Glutamatergic neuron (in vitro differentiated cells): ENCODE data around the gene CEL. TPM values are rescaled to one million over a fixed set of nuclear protein-coding genes. Genes with fewer than 3 reads are reported as not detected.
A peak's percentile ranks its signal among the peaks of the same experiment; 100 is the strongest.
"Not testable (repeated sequence)": the region's sequence is repeated elsewhere in the genome, so short reads cannot be mapped to it uniquely, and the experiment has no call there.

Experiments used
- DNase-seq: peaks from one replicate; pipeline ENCODE4 v3.0.0; 2022
- H3K27ac Mint-ChIP-seq: one replicate; pipeline ENCODE4 v1.8.0; 2020; ENCODE audit warnings: mild to moderate bottlenecking, mixed read lengths, inconsistent platforms; ENCODE audit not compliant: unreplicated experiment
- H3K27me3 Mint-ChIP-seq: one replicate; pipeline ENCODE4 v1.8.0; 2020; ENCODE audit warnings: mild to moderate bottlenecking, moderate library complexity, mixed read lengths, inconsistent platforms; ENCODE audit not compliant: unreplicated experiment
- H3K36me3 Mint-ChIP-seq: one replicate; pipeline ENCODE4 v1.8.0; 2020; ENCODE audit warnings: mild to moderate bottlenecking, mixed read lengths, inconsistent platforms; ENCODE audit not compliant: unreplicated experiment
- H3K4me1 Mint-ChIP-seq: one replicate; pipeline ENCODE4 v1.8.0; 2020; ENCODE audit warnings: mild to moderate bottlenecking, low read depth, mixed read lengths, inconsistent platforms; ENCODE audit not compliant: unreplicated experiment
- H3K4me3 Mint-ChIP-seq: one replicate; pipeline ENCODE4 v1.8.0; 2020; ENCODE audit warnings: mild to moderate bottlenecking, mixed read lengths, inconsistent platforms; ENCODE audit not compliant: unreplicated experiment
- H3K9me3 Mint-ChIP-seq: one replicate; pipeline ENCODE4 v1.8.0; 2020; ENCODE audit warnings: mild to moderate bottlenecking, moderate library complexity, mixed read lengths, inconsistent platforms; ENCODE audit not compliant: unreplicated experiment
- long read RNA-seq: library from polyadenylated mRNA; unstranded; transcript quantifications from one replicate; pipeline ENCODE4 v2.0.0, GENCODE V29; 2020; ENCODE audit not compliant: unreplicated experiment
- total RNA-seq: library from RNA; stranded (reverse); fragmentation: NEBNext Ultra II Directional; extraction: Animal tissue kit (Norgen Biotek cat#: 25700); gene quantifications from one replicate; pipeline ENCODE4 v1.2.1, GENCODE V29; 2021; ENCODE audit not compliant: unreplicated experiment
- TF ChIP-seq, protein P1 (sequence below): fragments of 200-600 bp; sonication (generic); IDR thresholded peaks from one replicate; pipeline ENCODE4 v1.5.0; 2021; ENCODE audit not compliant: partially characterized antibody, unreplicated experiment

CEL gene
- 3.8 TPM for total RNA-seq
- long read RNA-seq = 0 reads

DNA sequence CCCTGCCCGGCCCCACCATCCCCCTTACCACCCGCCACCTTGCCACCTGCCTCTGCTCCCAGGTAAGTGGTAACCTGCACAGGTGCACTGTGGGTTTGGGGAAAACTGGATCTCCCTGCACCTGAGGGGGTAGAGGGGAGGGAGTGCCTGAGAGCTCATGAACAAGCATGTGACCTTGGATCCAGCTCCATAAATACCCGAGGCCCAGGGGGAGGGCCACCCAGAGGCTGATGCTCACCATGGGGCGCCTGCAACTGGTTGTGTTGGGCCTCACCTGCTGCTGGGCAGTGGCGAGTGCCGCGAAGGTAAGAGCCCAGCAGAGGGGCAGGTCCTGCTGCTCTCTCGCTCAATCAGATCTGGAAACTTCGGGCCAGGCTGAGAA is at the start of gene CEL:
TSS of gene CEL (plus strand) at position 218 of the 382 bp plus-strand sequence. CDS start at position 240, 22 bp downstream.
- H3K36me3 Mint-ChIP-seq, H3K9me3 Mint-ChIP-seq, DNase-seq, H3K4me3 Mint-ChIP-seq, H3K27me3 Mint-ChIP-seq, H3K27ac Mint-ChIP-seq, H3K4me1 Mint-ChIP-seq: not testable (repeated sequence)

DNA sequence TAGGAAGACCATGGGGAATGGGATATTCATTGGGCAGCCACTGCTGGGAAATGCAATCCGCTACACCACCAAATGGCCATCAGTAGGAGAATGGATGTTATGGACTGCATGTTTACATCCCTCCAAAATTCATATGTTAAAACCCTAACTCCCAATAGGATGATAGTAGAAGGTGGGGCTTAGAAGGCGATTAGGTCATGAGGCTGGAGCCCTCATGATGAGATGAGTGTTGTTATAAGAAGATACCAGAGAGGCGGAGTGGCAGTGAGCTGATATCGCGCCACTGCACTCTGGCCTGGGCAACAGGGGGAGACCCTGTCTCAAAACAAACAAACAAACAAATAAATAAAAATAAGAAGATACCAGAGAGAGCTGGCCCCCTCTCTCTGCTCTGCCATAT is 47.1 kb upstream of the CEL start:
- Mint-ChIP-seq H3K9me3 (peaks cover 5% of the 10 kb centered on the region), H3K4me3 (peak overlapping the region; percentile 34), H3K4me1 (no peaks in the 10 kb centered on the region), H3K27me3 (no peaks in the 10 kb centered on the region), H3K27ac (no peak overlapping the region), H3K36me3 (peaks cover 16% of the 10 kb centered on the region)
- TF ChIP-seq, protein P1, sequence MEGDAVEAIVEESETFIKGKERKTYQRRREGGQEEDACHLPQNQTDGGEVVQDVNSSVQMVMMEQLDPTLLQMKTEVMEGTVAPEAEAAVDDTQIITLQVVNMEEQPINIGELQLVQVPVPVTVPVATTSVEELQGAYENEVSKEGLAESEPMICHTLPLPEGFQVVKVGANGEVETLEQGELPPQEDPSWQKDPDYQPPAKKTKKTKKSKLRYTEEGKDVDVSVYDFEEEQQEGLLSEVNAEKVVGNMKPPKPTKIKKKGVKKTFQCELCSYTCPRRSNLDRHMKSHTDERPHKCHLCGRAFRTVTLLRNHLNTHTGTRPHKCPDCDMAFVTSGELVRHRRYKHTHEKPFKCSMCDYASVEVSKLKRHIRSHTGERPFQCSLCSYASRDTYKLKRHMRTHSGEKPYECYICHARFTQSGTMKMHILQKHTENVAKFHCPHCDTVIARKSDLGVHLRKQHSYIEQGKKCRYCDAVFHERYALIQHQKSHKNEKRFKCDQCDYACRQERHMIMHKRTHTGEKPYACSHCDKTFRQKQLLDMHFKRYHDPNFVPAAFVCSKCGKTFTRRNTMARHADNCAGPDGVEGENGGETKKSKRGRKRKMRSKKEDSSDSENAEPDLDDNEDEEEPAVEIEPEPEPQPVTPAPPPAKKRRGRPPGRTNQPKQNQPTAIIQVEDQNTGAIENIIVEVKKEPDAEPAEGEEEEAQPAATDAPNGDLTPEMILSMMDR = no peak
- no peak for DNase-seq

DNA sequence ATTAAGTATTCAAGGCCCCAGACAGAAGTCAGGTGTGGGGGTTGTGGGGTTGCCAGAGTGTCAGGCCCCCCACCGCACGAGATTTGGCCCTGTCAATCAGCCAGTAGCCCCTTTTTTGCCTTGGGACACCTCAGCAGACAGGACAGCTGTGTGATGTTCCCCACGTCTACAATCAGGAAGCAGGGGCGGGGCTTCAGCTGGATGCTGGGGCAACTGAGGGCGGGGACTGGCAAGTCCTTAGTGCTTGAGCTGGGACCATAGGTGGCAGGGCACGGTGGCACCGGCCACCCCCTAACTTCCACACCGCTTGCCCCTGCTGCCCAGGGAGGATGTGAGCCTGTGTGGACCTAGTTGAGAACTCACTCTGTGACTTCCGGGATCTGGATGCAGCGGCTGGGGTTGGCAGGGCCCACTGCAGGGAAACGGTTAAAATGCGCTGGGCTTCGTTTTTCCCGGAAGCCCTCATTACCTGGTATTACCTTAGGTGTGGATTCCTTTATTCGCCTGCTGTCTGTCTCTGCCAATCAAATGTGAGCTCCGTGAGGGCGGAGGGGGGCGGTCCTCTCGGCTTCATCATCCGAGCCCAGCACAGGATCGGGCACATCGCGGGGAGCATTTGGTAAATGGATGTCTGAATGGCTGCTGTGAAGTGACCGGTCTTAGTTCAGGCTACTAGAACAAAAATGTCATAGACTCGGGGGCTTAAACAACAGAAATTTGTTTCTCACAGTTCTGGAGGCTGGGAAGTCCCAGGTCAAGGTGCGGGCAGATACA is 38.5 kb upstream of the CEL start:
- H3K36me3 Mint-ChIP-seq = no peaks in the 10 kb centered on the region
- DNase-seq = no peak
- TF ChIP-seq, protein P1 = no peak
- no peak overlapping the region for H3K27ac Mint-ChIP-seq
- H3K4me1 Mint-ChIP-seq = no peaks in the 10 kb centered on the region
- no peak overlapping the region for H3K4me3 Mint-ChIP-seq
- no peaks in the 10 kb centered on the region for H3K9me3 Mint-ChIP-seq
- H3K27me3 Mint-ChIP-seq = peaks cover 3% of the 10 kb centered on the region

DNA sequence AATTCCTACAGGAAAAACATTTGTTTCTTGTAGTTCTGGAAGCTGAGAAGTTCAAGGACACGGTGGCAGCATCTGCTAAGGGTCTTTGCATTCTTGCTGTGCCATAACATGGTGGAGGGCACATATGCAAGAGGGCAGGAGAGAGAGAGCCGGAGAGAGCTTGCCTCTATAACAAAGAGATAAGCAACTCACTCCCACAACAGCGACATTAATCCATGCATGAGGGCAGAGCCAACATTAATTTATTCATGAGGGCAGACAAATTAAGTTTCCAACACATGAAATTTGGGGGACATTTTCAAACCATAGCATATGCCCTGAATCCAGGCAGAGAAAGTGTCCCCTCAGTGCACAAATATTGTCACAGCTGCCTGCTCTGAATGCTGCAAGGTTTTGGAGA is 35.4 kb upstream of the CEL start:
- Mint-ChIP-seq H3K27ac (no peak overlapping the region), H3K27me3 (peaks cover 3% of the 10 kb centered on the region), H3K9me3 (peaks cover 5% of the 10 kb centered on the region), H3K4me1 (peaks cover under 1% of the 10 kb centered on the region), H3K36me3 (peaks cover under 1% of the 10 kb centered on the region), H3K4me3 (no peak overlapping the region)
- TF ChIP-seq, protein P1 = no peak
- DNase-seq = no peak

DNA sequence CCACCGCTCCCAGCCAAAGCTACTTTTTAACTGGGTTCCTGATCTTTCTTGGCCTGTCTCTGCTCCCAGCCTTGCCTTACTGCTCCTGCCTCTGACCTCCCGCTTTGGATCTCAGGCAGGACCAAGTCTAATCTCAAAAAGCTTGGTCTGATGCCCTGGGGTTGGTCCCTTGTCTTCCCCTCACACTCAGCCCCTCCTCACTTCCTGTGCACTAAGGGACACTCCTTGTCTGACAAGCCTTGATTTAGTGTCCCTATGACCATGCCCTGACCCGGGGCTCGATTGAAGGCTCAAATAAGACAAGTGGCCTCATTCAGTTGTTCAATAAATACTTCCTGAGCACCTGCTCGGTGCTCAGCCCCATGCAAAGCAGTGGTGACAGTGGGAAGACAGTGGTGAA is 34.6 kb upstream of the CEL start:
- H3K9me3 Mint-ChIP-seq = peaks cover 11% of the 10 kb centered on the region
- no peak overlapping the region for H3K4me3 Mint-ChIP-seq
- peaks cover 3% of the 10 kb centered on the region for H3K27me3 Mint-ChIP-seq
- peaks cover 6% of the 10 kb centered on the region for H3K36me3 Mint-ChIP-seq
- DNase-seq = no peak
- H3K4me1 Mint-ChIP-seq = peaks cover 7% of the 10 kb centered on the region
- H3K27ac Mint-ChIP-seq = no peak overlapping the region
- TF ChIP-seq, protein P1 = no peak
